ENCODE measurements around the gene TMEM238L. TPM values are rescaled to one million over a fixed set of nuclear protein-coding genes. Genes with fewer than 3 reads are reported as not detected.

Gene TMEM238L
- total RNA-seq, 5 donors from 2014 or later (not counting 1 experiment from before 2014, with no cell fraction given): not detected

- Histone ChIP-seq H3K4me1 (ENCODE audit: control insufficient read depth in 1 of 2, extremely low read depth in 1 of 2, insufficient read depth in 2 of 2, low read length in 2 of 2) (no peaks in the 10 kb centered on the region), H3K27ac (ENCODE audit: low read length) (no peak overlapping the region), H3K4me3 (ENCODE audit: control insufficient read depth in 1 of 2, extremely low read depth in 1 of 2, low read length in 1 of 2) (no peak overlapping the region), H3K36me3 (ENCODE audit: control insufficient read depth in 2 of 2, extremely low read depth in 1 of 2, insufficient read depth in 1 of 2, low read length in 1 of 2) (no peaks in the 10 kb centered on the region), H3K9me3 (no peaks in the 10 kb centered on the region), H3K27me3 (replicated peaks in 1 of 2; ENCODE audit: control insufficient read depth in 2 of 2, extremely low read depth in 1 of 2, insufficient read depth in 2 of 2, low read length in 1 of 2) (peaks cover 0 to 6% of the 10 kb centered on the region in 2 experiments)
- ChIA-PET POLR2A (no interaction called here), CTCF (no interaction called here)
- Mint-ChIP-seq H3K4me1 (no peaks in the 10 kb centered on the region), H3K27me3 (no peaks in the 10 kb centered on the region), H3K27ac (no peak overlapping the region), H3K4me3 (no peak overlapping the region), H3K36me3 (no peaks in the 10 kb centered on the region), H3K9me3 (no peaks in the 10 kb centered on the region)
- no peak for DNase-seq
- ATAC-seq (replicated peaks in 1 of 4): no peak
- 79% methylated on average over 2 of the region's 7 CpGs for WGBS (ENCODE audit: insufficient coverage)
These were observed 4.5 kb downstream of the TMEM238L start for GRCh38 chr17:10799407-10799806.

DNA sequence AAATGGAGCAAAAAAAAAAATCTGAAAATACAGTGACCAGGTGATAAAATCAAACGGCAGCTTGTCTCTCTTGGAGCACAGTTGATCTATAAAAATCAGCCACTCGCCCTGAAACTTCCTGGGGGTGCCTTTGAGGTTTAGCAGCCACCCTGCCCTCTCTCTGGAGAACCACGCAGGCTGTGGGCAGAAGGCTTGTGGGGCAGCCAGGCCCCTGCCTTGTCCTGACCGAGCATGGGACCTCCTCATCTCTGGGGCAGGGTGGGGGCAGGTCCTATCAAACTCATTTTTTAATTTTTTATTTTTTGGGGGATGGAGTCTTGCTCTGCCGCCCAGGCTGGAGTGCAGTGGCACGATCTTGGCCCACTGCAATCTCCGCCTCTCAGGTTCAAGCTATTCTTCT is 5.0 kb downstream of the TMEM238L start:
- no peaks in the 10 kb centered on the region for H3K9me3 ChIP-seq
- ATAC-seq (replicated peaks in 1 of 4) (no peak), DNase-seq (no peak)
- no peaks in the 10 kb centered on the region for H3K36me3 ChIP-seq (ENCODE audit: control insufficient read depth in 2 of 2, extremely low read depth in 1 of 2, insufficient read depth in 1 of 2, low read length in 1 of 2)
- Mint-ChIP-seq H3K27ac (no peak overlapping the region), H3K4me3 (no peak overlapping the region), H3K36me3 (no peaks in the 10 kb centered on the region), H3K9me3 (no peaks in the 10 kb centered on the region), H3K27me3 (no peaks in the 10 kb centered on the region), H3K4me1 (no peaks in the 10 kb centered on the region)
- no peak overlapping the region for H3K27ac ChIP-seq (ENCODE audit: low read length)
- WGBS (ENCODE audit: insufficient coverage): 7% methylated on average over 3 of the region's 7 CpGs
- H3K4me3 ChIP-seq (ENCODE audit: control insufficient read depth in 1 of 2, extremely low read depth in 1 of 2, low read length in 1 of 2): no peak overlapping the region
- ChIA-PET CTCF (no interaction called here), POLR2A (no interaction called here)
- peaks cover 0 to 3% of the 10 kb centered on the region in 2 experiments for H3K27me3 ChIP-seq (replicated peaks in 1 of 2; ENCODE audit: control insufficient read depth in 2 of 2, extremely low read depth in 1 of 2, insufficient read depth in 2 of 2, low read length in 1 of 2)
- H3K4me1 ChIP-seq (ENCODE audit: control insufficient read depth in 1 of 2, extremely low read depth in 1 of 2, insufficient read depth in 2 of 2, low read length in 2 of 2): no peaks in the 10 kb centered on the region

- H3K27me3 ChIP-seq (replicated peaks in 1 of 2; ENCODE audit: control insufficient read depth in 2 of 2, extremely low read depth in 1 of 2, insufficient read depth in 2 of 2, low read length in 1 of 2): peaks cover 0 to 2% of the 10 kb centered on the region in 2 experiments
- ATAC-seq (replicated peaks in 1 of 4) (no peak), DNase-seq (no peak)
- ChIA-PET POLR2A (no interaction called here), CTCF (no interaction called here)
- H3K4me1 Mint-ChIP-seq: no peaks in the 10 kb centered on the region
- H3K27ac Mint-ChIP-seq: no peak overlapping the region
- H3K9me3 ChIP-seq: no peaks in the 10 kb centered on the region
- no peak overlapping the region for H3K4me3 Mint-ChIP-seq
- no peaks in the 10 kb centered on the region for H3K36me3 ChIP-seq (ENCODE audit: control insufficient read depth in 2 of 2, extremely low read depth in 1 of 2, insufficient read depth in 1 of 2, low read length in 1 of 2)
- no peaks in the 10 kb centered on the region for H3K27me3 Mint-ChIP-seq
- no peaks in the 10 kb centered on the region for H3K4me1 ChIP-seq (ENCODE audit: control insufficient read depth in 1 of 2, extremely low read depth in 1 of 2, insufficient read depth in 2 of 2, low read length in 2 of 2)
- no peak overlapping the region for H3K4me3 ChIP-seq (ENCODE audit: control insufficient read depth in 1 of 2, extremely low read depth in 1 of 2, low read length in 1 of 2)
- WGBS (ENCODE audit: insufficient coverage): 29% methylated on average over 3 of the region's 3 CpGs
- no peaks in the 10 kb centered on the region for H3K36me3 Mint-ChIP-seq
- no peaks in the 10 kb centered on the region for H3K9me3 Mint-ChIP-seq
- no peak overlapping the region for H3K27ac ChIP-seq (ENCODE audit: low read length)
These were observed 5.6 kb downstream of the TMEM238L start for GRCh38 chr17:10798332-10798749.

- Histone ChIP-seq H3K27me3 (replicated peaks in 1 of 2; ENCODE audit: control insufficient read depth in 2 of 2, extremely low read depth in 1 of 2, insufficient read depth in 2 of 2, low read length in 1 of 2) (peaks cover 0 to 2% of the 10 kb centered on the region in 2 experiments), H3K27ac (ENCODE audit: low read length) (no peak overlapping the region), H3K4me1 (ENCODE audit: control insufficient read depth in 1 of 2, extremely low read depth in 1 of 2, insufficient read depth in 2 of 2, low read length in 2 of 2) (no peaks in the 10 kb centered on the region), H3K4me3 (ENCODE audit: control insufficient read depth in 1 of 2, extremely low read depth in 1 of 2, low read length in 1 of 2) (no peak overlapping the region), H3K36me3 (ENCODE audit: control insufficient read depth in 2 of 2, extremely low read depth in 1 of 2, insufficient read depth in 1 of 2, low read length in 1 of 2) (no peaks in the 10 kb centered on the region), H3K9me3 (no peaks in the 10 kb centered on the region)
- POLR2A ChIA-PET: no interaction called here
- ATAC-seq (replicated peaks in 1 of 4) (peak in 1 of 4 experiments; percentile 24), DNase-seq (no peak)
- Mint-ChIP-seq H3K27ac (no peak overlapping the region), H3K9me3 (no peaks in the 10 kb centered on the region), H3K4me1 (no peaks in the 10 kb centered on the region), H3K27me3 (no peaks in the 10 kb centered on the region), H3K4me3 (no peak overlapping the region), H3K36me3 (no peaks in the 10 kb centered on the region)
- WGBS (ENCODE audit: insufficient coverage): 84% methylated on average over 10 of the region's 11 CpGs
- CTCF ChIA-PET: no interaction called here
These were observed 6.2 kb downstream of the TMEM238L start for GRCh38 chr17:10797476-10798328.

DNA sequence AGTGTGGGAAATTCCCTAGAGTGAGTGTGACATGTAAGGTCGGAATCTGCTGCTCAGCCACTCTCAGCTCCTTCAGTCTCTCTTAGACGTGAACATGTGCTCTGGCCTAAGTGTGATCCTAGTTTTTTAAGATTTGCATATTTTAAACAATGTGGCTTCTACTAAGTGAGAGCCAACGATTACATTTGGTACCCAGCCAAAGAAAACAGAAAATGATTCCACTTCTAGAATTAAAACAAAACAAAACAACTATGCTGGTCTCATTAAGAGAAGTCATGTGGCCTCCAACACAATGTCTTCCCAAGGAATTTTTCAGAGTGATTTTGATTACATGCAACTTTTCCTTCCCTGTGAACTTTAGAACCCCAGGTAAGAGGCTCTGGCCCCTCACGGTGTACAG is 10.1 kb downstream of the TMEM238L start:
- no peaks in the 10 kb centered on the region for H3K36me3 Mint-ChIP-seq
- H3K4me3 Mint-ChIP-seq: no peak overlapping the region
- H3K4me3 ChIP-seq (ENCODE audit: control insufficient read depth in 1 of 2, extremely low read depth in 1 of 2, low read length in 1 of 2): no peak overlapping the region
- peaks cover 0 to 13% of the 10 kb centered on the region in 2 experiments for H3K27me3 ChIP-seq (replicated peaks in 1 of 2; ENCODE audit: control insufficient read depth in 2 of 2, extremely low read depth in 1 of 2, insufficient read depth in 2 of 2, low read length in 1 of 2)
- no peak for ATAC-seq (replicated peaks in 1 of 4)
- H3K4me1 Mint-ChIP-seq: no peaks in the 10 kb centered on the region
- no peaks in the 10 kb centered on the region for H3K36me3 ChIP-seq (ENCODE audit: control insufficient read depth in 2 of 2, extremely low read depth in 1 of 2, insufficient read depth in 1 of 2, low read length in 1 of 2)
- H3K9me3 Mint-ChIP-seq: no peaks in the 10 kb centered on the region
- DNase-seq: no peak
- CTCF ChIA-PET: no interaction called here
- H3K27me3 Mint-ChIP-seq: no peaks in the 10 kb centered on the region
- no peak overlapping the region for H3K27ac Mint-ChIP-seq
- H3K9me3 ChIP-seq: no peaks in the 10 kb centered on the region
- POLR2A ChIA-PET: no interaction called here
- peaks cover 0 to 5% of the 10 kb centered on the region in 2 experiments for H3K4me1 ChIP-seq (ENCODE audit: control insufficient read depth in 1 of 2, extremely low read depth in 1 of 2, insufficient read depth in 2 of 2, low read length in 2 of 2)
- no CpG with 5 or more reads among the region's 4 CpGs for WGBS (ENCODE audit: insufficient coverage)
- no peak overlapping the region for H3K27ac ChIP-seq (ENCODE audit: low read length)

- Mint-ChIP-seq H3K27me3 (no peaks in the 10 kb centered on the region), H3K4me1 (no peaks in the 10 kb centered on the region), H3K36me3 (no peaks in the 10 kb centered on the region), H3K27ac (no peak overlapping the region), H3K9me3 (no peaks in the 10 kb centered on the region), H3K4me3 (no peak overlapping the region)
- ChIA-PET CTCF (no interaction called here), POLR2A (no interaction called here)
- Histone ChIP-seq H3K9me3 (no peaks in the 10 kb centered on the region), H3K27ac (ENCODE audit: low read length) (no peak overlapping the region), H3K36me3 (ENCODE audit: control insufficient read depth in 2 of 2, extremely low read depth in 1 of 2, insufficient read depth in 1 of 2, low read length in 1 of 2) (no peaks in the 10 kb centered on the region), H3K4me1 (ENCODE audit: control insufficient read depth in 1 of 2, extremely low read depth in 1 of 2, insufficient read depth in 2 of 2, low read length in 2 of 2) (peaks cover 0 to 5% of the 10 kb centered on the region in 2 experiments), H3K4me3 (ENCODE audit: control insufficient read depth in 1 of 2, extremely low read depth in 1 of 2, low read length in 1 of 2) (no peak overlapping the region), H3K27me3 (replicated peaks in 1 of 2; ENCODE audit: control insufficient read depth in 2 of 2, extremely low read depth in 1 of 2, insufficient read depth in 2 of 2, low read length in 1 of 2) (peaks cover 0 to 13% of the 10 kb centered on the region in 2 experiments)
- ATAC-seq (replicated peaks in 1 of 4) (no peak), DNase-seq (no peak)
- WGBS (ENCODE audit: insufficient coverage): 87% methylated on average over 3 of the region's 7 CpGs
These were observed 10.6 kb downstream of the TMEM238L start for GRCh38 chr17:10793256-10793655.

Measured in T-cell (primary cell).